Measurements from ENCODE around the gene FOXC1. TPM values are rescaled to one million over a fixed set of nuclear protein-coding genes. Genes with fewer than 3 reads are reported as not detected.

The FOXC1 gene
- total and polyA plus RNA-seq, 2 experiments from 2014 or later, result 0.10 to 0.13 TPM

DNA sequence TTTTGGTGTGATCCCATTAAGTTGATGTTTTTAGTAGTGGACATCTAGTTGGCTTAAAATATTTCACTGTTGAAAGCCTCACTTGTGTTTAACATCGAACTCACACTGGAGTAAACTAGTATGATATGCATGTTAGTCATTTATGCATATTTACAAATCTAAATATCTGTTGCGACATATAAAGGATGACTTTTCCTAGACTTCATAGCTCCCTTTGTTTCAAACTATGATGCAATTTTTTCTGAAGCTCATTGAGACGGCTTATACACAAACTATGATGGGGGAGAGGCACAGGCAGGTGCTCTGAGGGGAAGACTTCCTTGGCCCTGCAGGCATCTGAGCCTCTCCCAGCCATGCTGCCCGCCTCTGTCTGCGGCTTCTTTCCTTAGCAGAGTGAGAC, 11.8 kb upstream of the FOXC1 start:
- H3F3A ChIP-seq (replicated peaks; ENCODE audit: low read depth), result no peaks in the 10 kb centered on the region
- no peaks in the 10 kb centered on the region for H3K36me3 ChIP-seq (ENCODE audit: insufficient read depth)
- DNase-seq (ENCODE audit: low spot score) (no peak), ATAC-seq (no peak)
- no peak overlapping the region for H3K27ac ChIP-seq (ENCODE audit: low read depth)
- Mint-ChIP-seq H3K4me3 (no peak overlapping the region), H3K36me3 (ENCODE audit: low read depth) (no peaks in the 10 kb centered on the region), H3K4me1 (peaks cover 24% of the 10 kb centered on the region), H3K27ac (no peak overlapping the region), H3K9me3 (no peaks in the 10 kb centered on the region), H3K27me3 (ENCODE audit: insufficient read depth, low read depth, poor library complexity) (peaks cover 46% of the 10 kb centered on the region)
- H3K4me2 ChIP-seq, result no peak overlapping the region; the same call in 1 of the 2 replicates
- H3K4me3 ChIP-seq, result no peak overlapping the region
- H3K4me1 ChIP-seq (ENCODE audit: insufficient read depth), result peaks cover 5% of the 10 kb centered on the region; the same call in 1 of the 2 replicates
- H3K9me2 ChIP-seq (ENCODE audit: insufficient read depth), result no peaks in the 10 kb centered on the region
- H3K79me2 ChIP-seq (replicated peaks; ENCODE audit: insufficient read depth), result no peaks in the 10 kb centered on the region
- no peak overlapping the region for H2AFZ ChIP-seq
- H4K20me1 ChIP-seq (replicated peaks; ENCODE audit: insufficient read depth), result no peaks in the 10 kb centered on the region
- peaks cover 13% of the 10 kb centered on the region for H3K27me3 ChIP-seq (ENCODE audit: insufficient read depth)
- no peak for TF ChIP-seq ZNF331 (CRISPR knock-in tag; IDR thresholded peaks at IDR 0.05; ENCODE audit: low read depth)
- TF ChIP-seq, protein P1, sequence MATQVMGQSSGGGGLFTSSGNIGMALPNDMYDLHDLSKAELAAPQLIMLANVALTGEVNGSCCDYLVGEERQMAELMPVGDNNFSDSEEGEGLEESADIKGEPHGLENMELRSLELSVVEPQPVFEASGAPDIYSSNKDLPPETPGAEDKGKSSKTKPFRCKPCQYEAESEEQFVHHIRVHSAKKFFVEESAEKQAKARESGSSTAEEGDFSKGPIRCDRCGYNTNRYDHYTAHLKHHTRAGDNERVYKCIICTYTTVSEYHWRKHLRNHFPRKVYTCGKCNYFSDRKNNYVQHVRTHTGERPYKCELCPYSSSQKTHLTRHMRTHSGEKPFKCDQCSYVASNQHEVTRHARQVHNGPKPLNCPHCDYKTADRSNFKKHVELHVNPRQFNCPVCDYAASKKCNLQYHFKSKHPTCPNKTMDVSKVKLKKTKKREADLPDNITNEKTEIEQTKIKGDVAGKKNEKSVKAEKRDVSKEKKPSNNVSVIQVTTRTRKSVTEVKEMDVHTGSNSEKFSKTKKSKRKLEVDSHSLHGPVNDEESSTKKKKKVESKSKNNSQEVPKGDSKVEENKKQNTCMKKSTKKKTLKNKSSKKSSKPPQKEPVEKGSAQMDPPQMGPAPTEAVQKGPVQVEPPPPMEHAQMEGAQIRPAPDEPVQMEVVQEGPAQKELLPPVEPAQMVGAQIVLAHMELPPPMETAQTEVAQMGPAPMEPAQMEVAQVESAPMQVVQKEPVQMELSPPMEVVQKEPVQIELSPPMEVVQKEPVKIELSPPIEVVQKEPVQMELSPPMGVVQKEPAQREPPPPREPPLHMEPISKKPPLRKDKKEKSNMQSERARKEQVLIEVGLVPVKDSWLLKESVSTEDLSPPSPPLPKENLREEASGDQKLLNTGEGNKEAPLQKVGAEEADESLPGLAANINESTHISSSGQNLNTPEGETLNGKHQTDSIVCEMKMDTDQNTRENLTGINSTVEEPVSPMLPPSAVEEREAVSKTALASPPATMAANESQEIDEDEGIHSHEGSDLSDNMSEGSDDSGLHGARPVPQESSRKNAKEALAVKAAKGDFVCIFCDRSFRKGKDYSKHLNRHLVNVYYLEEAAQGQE (IDR thresholded peaks at IDR 0.05; ENCODE audit: unreplicated experiment), result no peak
- no peak for TF ChIP-seq EZH2 (IDR thresholded peaks at IDR 0.05; ENCODE audit: low read depth, unreplicated experiment)
- TF ChIP-seq NANOG (IDR thresholded peaks at IDR 0.05; ENCODE audit: borderline replicate concordance), result no peak

DNA sequence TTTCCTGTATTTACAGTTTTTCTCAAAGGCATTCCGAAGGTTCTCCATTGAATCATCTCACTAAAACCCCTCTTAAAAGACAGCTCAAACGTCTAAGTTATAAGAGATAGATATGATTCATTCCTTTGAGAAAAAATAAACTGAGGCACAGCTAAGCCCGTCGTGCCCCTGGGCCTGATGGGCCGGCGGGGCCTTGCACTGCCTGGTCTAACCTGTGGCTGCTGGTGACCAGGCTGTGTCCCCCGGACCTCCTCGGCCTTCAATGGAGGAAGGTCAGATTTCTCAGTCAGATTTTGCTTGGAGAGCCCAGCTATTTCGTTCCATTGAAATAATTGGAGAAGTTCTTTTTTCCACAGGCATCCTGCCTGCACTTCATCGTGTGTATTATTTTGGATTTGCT, 11.3 kb upstream of the FOXC1 start:
- H3K4me1 Mint-ChIP-seq, result peaks cover 24% of the 10 kb centered on the region
- H3K79me2 ChIP-seq (replicated peaks; ENCODE audit: insufficient read depth), result no peaks in the 10 kb centered on the region
- H3K27me3 ChIP-seq (ENCODE audit: insufficient read depth), result peaks cover 18% of the 10 kb centered on the region
- no peaks in the 10 kb centered on the region for H3K9me2 ChIP-seq (ENCODE audit: insufficient read depth)
- H3K27ac Mint-ChIP-seq, result no peak overlapping the region
- H3K27ac ChIP-seq (ENCODE audit: low read depth), result no peak overlapping the region
- TF ChIP-seq JUNB (IDR thresholded peaks at IDR 0.05; ENCODE audit: unreplicated experiment), result no peak
- no peak for TF ChIP-seq EZH2phosphoT487 (IDR thresholded peaks at IDR 0.05; ENCODE audit: unreplicated experiment)
- no peak for TF ChIP-seq POLR2AphosphoS5 (IDR thresholded peaks at IDR 0.05; ENCODE audit: low read depth)
- TF ChIP-seq ZNF114 (CRISPR knock-in tag; IDR thresholded peaks at IDR 0.05), result no peak
- TF ChIP-seq NANOG (IDR thresholded peaks at IDR 0.05; ENCODE audit: borderline replicate concordance), result no peak
- TF ChIP-seq, protein P1 (IDR thresholded peaks at IDR 0.05; ENCODE audit: unreplicated experiment), result no peak
- TF ChIP-seq EZH2 (IDR thresholded peaks at IDR 0.05; ENCODE audit: low read depth, unreplicated experiment), result no peak
- no peak for TF ChIP-seq ZNF331 (CRISPR knock-in tag; IDR thresholded peaks at IDR 0.05; ENCODE audit: low read depth)
- H3K4me3 ChIP-seq, result no peak overlapping the region
- no peak for DNase-seq (ENCODE audit: low spot score)
- H2AFZ ChIP-seq, result no peak overlapping the region
- H3K4me2 ChIP-seq, result no peak overlapping the region
- H3K9me3 Mint-ChIP-seq, result no peaks in the 10 kb centered on the region
- no peak overlapping the region for H3K4me3 Mint-ChIP-seq
- no peaks in the 10 kb centered on the region for H4K20me1 ChIP-seq (replicated peaks; ENCODE audit: insufficient read depth)
- H3K27me3 Mint-ChIP-seq (ENCODE audit: insufficient read depth, low read depth, poor library complexity), result peaks cover 51% of the 10 kb centered on the region
- no peak for ATAC-seq
- no peaks in the 10 kb centered on the region for H3F3A ChIP-seq (replicated peaks; ENCODE audit: low read depth)
- no peaks in the 10 kb centered on the region for H3K36me3 ChIP-seq (ENCODE audit: insufficient read depth)
- peaks cover 5% of the 10 kb centered on the region; the same call in 1 of the 2 replicates for H3K4me1 ChIP-seq (ENCODE audit: insufficient read depth)
- H3K36me3 Mint-ChIP-seq (ENCODE audit: low read depth), result no peaks in the 10 kb centered on the region
